Measurements from ENCODE around the gene CTSG. TPM values are rescaled to one million over a fixed set of nuclear protein-coding genes. Genes with fewer than 3 reads are reported as not detected.
"Not testable (repeated sequence)": the region's sequence is repeated elsewhere in the genome, so short reads cannot be mapped to it uniquely, and the experiment has no call there.

CTSG gene
- total and polyA plus RNA-seq, 4 donors, result 0.55 to 9.6 (median 3.5) TPM

DNA sequence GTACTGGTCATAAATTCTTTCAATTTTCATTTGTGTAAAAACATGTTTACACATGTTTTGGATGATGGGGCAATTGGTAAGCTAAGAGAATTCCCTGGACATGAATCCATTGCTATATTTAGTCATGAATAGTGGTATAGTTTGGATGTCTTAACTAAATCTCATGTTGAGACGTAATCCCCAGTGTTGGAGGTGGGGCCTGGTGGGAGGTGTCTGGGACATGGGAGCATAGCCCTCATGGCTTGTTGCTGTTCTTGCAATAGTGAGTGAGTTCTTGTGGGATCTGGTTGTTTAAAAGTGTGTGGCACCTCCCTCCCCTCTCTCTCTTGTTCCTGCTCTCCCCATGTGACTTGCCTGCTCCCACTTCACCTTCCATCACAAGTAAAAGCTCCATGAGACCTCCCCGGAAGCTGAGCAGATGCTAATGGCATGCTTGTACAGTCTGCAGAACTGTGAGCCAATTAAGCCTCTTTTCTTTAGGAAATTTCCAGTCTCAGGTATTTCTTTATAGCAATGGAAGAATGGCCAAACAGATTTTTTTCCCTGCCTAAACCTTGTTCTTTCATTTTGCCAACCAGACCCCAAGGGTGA lies 33.6 kb downstream of the CTSG start:
- ATAC-seq (ENCODE audit: insufficient read depth, low FRiP score), result no peak
- Histone ChIP-seq H3K27ac (ENCODE audit: low read depth in 1 of 2, low read length in 1 of 2) (no peak overlapping the region), H3K9ac (ENCODE audit: insufficient read depth in 1 of 2, low read length in 2 of 2) (no peak overlapping the region), H3K4me3 (no peak overlapping the region), H3K36me3 (ENCODE audit: control insufficient read depth in 4 of 4, insufficient read depth in 4 of 4, low read length in 4 of 4) (no peaks in the 10 kb centered on the region), H3K4me1 (ENCODE audit: control insufficient read depth in 5 of 5, insufficient read depth in 5 of 5, low read length in 5 of 5) (no peaks in the 10 kb centered on the region), H3K27me3 (ENCODE audit: control insufficient read depth in 3 of 3, insufficient read depth in 3 of 3, low read length in 2 of 3) (no peaks in the 10 kb centered on the region), H3K9me3 (ENCODE audit: control insufficient read depth in 4 of 4, insufficient read depth in 3 of 4, low read length in 3 of 4) (peaks cover 0 to 7% (median 0%) of the 10 kb centered on the region in 4 donors)
- DNase-seq, result no peak
- TF ChIP-seq, protein P1, sequence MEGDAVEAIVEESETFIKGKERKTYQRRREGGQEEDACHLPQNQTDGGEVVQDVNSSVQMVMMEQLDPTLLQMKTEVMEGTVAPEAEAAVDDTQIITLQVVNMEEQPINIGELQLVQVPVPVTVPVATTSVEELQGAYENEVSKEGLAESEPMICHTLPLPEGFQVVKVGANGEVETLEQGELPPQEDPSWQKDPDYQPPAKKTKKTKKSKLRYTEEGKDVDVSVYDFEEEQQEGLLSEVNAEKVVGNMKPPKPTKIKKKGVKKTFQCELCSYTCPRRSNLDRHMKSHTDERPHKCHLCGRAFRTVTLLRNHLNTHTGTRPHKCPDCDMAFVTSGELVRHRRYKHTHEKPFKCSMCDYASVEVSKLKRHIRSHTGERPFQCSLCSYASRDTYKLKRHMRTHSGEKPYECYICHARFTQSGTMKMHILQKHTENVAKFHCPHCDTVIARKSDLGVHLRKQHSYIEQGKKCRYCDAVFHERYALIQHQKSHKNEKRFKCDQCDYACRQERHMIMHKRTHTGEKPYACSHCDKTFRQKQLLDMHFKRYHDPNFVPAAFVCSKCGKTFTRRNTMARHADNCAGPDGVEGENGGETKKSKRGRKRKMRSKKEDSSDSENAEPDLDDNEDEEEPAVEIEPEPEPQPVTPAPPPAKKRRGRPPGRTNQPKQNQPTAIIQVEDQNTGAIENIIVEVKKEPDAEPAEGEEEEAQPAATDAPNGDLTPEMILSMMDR (IDR thresholded peaks at IDR 0.05; ENCODE audit: control extremely low read depth, extremely low read depth), result no peak
- 82 to 89% methylated on average over 2 of the region's 2 CpGs for WGBS, 2 donors

DNA sequence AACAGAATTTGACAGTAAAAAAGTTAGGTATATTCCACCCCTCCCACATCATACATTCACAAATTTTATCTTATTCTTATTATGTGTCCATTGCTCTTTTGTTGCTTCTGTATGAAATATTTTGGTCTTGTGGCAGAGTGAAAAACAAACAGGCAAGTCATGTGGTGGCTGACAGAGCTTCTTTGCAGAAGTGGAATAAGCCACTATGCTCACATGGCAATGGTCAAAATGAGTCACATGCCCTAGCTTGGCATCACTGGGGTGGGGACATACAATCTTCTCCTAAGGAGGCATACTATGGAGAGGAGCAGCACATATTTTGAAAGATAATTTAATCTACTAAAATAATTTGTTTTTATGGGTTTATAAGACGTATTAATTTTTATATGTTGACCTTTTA lies 40.3 kb downstream of the CTSG start:
- no peak for ATAC-seq (ENCODE audit: insufficient read depth, low FRiP score)
- Histone ChIP-seq H3K36me3 (ENCODE audit: control insufficient read depth in 4 of 4, insufficient read depth in 4 of 4, low read length in 4 of 4) (no peaks in the 10 kb centered on the region), H3K27ac (ENCODE audit: low read depth in 1 of 2, low read length in 1 of 2) (no peak overlapping the region), H3K4me3 (no peak overlapping the region), H3K27me3 (ENCODE audit: control insufficient read depth in 3 of 3, insufficient read depth in 3 of 3, low read length in 2 of 3) (no peaks in the 10 kb centered on the region), H3K9ac (ENCODE audit: insufficient read depth in 1 of 2, low read length in 2 of 2) (no peak overlapping the region), H3K9me3 (ENCODE audit: control insufficient read depth in 4 of 4, insufficient read depth in 3 of 4, low read length in 3 of 4) (peaks cover 0 to 2% (median 0%) of the 10 kb centered on the region in 4 donors), H3K4me1 (ENCODE audit: control insufficient read depth in 5 of 5, insufficient read depth in 5 of 5, low read length in 5 of 5) (no peaks in the 10 kb centered on the region)
- DNase-seq, result no peak
- TF ChIP-seq, protein P1 (IDR thresholded peaks at IDR 0.05; ENCODE audit: control extremely low read depth, extremely low read depth), result no peak
- 59 to 65% methylated on average over 1 of the region's 1 CpG for WGBS, 2 donors

DNA sequence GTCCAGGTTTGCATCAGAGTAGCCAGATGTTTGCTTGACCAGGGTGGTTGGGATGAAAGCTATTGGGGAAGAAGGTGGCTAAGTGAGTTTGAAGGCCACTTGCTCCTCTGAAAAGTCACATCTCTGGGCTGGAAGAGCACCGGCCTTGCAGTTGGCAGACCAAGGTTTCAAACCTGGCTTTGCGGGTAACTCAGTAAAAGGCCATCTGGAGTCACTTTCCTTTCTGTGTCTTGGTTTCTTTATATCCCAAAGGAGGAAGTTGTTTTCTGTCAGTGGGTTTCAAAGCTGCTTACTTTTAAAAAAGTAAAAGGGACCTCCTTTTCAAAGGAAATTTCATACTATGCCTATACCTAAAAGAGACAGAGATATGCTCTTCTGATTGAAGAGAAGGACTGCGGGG lies 41.8 kb downstream of the CTSG start:
- Histone ChIP-seq H3K4me1 (ENCODE audit: control insufficient read depth in 5 of 5, insufficient read depth in 5 of 5, low read length in 5 of 5) (no peaks in the 10 kb centered on the region), H3K9me3 (ENCODE audit: control insufficient read depth in 4 of 4, insufficient read depth in 3 of 4, low read length in 3 of 4) (peaks cover 0 to 2% (median 0%) of the 10 kb centered on the region in 4 donors), H3K9ac (ENCODE audit: insufficient read depth in 1 of 2, low read length in 2 of 2) (no peak overlapping the region), H3K36me3 (ENCODE audit: control insufficient read depth in 4 of 4, insufficient read depth in 4 of 4, low read length in 4 of 4) (no peaks in the 10 kb centered on the region), H3K27ac (ENCODE audit: low read depth in 1 of 2, low read length in 1 of 2) (no peak overlapping the region), H3K27me3 (ENCODE audit: control insufficient read depth in 3 of 3, insufficient read depth in 3 of 3, low read length in 2 of 3) (no peaks in the 10 kb centered on the region), H3K4me3 (no peak overlapping the region)
- TF ChIP-seq, protein P1 (IDR thresholded peaks at IDR 0.05; ENCODE audit: control extremely low read depth, extremely low read depth), result no peak
- ATAC-seq (ENCODE audit: insufficient read depth, low FRiP score), result no peak
- 46 to 65% methylated on average over 3 of the region's 3 CpGs for WGBS, 2 donors
- DNase-seq, result no peak

DNA sequence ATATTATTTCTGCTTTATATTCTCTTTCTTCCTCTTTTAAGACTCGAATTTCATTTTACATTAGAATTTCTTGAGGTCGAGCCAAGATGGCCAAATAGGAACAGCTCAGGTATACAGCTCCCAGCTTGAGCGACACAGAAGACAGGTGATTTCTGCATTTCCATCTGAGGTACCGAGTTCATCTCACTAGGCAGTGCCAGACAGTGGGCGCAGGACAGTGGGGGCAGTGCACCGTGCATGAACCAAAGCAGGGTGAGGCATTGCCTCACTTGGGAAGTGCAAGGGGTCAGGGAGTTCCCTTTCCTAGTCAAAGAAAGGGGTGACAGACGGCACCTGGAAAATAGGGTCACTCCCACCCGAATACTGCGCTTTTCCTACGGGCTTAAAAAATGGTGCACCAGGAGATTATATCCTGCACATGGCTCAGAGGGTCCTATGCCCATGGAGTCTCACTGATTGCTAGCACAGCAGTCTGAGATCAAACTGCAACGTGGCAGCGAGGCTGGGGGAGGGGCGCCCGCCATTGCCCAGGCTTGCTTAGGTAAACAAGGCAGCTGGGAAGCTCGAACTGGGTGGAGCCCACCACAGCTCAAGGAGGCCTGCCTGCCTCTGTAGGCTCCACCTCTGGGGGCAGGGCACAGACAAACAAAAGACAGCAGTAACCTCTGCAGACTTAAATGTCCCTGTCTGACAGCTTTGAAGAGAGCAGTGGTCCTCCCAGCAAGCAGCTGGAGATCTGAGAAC lies 50.0 kb downstream of the CTSG start:
- H3K9ac ChIP-seq (ENCODE audit: insufficient read depth in 1 of 2, low read length in 2 of 2); H3K4me3 ChIP-seq; H3K36me3 ChIP-seq (ENCODE audit: control insufficient read depth in 4 of 4, insufficient read depth in 4 of 4, low read length in 4 of 4); ATAC-seq (ENCODE audit: insufficient read depth, low FRiP score); H3K27ac ChIP-seq (ENCODE audit: low read depth in 1 of 2, low read length in 1 of 2); H3K4me1 ChIP-seq (ENCODE audit: control insufficient read depth in 5 of 5, insufficient read depth in 5 of 5, low read length in 5 of 5); DNase-seq; H3K9me3 ChIP-seq (ENCODE audit: control insufficient read depth in 4 of 4, insufficient read depth in 3 of 4, low read length in 3 of 4); H3K27me3 ChIP-seq (ENCODE audit: control insufficient read depth in 3 of 3, insufficient read depth in 3 of 3, low read length in 2 of 3): not testable (repeated sequence)
- 75 to 82% methylated on average over 15 of the region's 15 CpGs for WGBS, 2 donors

Other genes with a start within 250 kb of the CTSG start
- 10 to 100 TPM; 35.7 to 36.3 TPM for gene ADCY4, start 241.2 kb downstream of the CTSG start, total RNA-seq
- gene ADCY4, start 241.2 kb downstream of the CTSG start, polyA plus RNA-seq, result 10 to 100 TPM; 22.6 to 42.8 TPM
- gene RIPK3, start 236.3 kb downstream of the CTSG start, total RNA-seq, result 10 to 100 TPM in 1 of 2 donors, 1 to 10 TPM in 1; 6.4 to 26.0 TPM
- gene RIPK3, start 236.3 kb downstream of the CTSG start, polyA plus RNA-seq, result 10 to 100 TPM; 13.0 to 23.4 TPM
- gene NFATC4, start 208.1 kb downstream of the CTSG start, total RNA-seq, result 10 to 100 TPM; 38.2 to 38.6 TPM
- gene NFATC4, start 208.1 kb downstream of the CTSG start, polyA plus RNA-seq, result 10 to 100 TPM; 13.9 to 71.4 TPM
- gene NYNRIN, start 177.2 kb downstream of the CTSG start, total RNA-seq, result 10 to 100 TPM; 16.1 to 49.8 TPM
- gene NYNRIN, start 177.2 kb downstream of the CTSG start, polyA plus RNA-seq, result 1 to 10 TPM; 2.9 to 4.2 TPM
- gene CBLN3, start 146.6 kb downstream of the CTSG start, total RNA-seq, result 1 to 10 TPM; 1.7 to 4.9 TPM
- gene CBLN3, start 146.6 kb downstream of the CTSG start, polyA plus RNA-seq, result 1 to 10 TPM; 1.9 to 2.1 TPM
- 10 to 100 TPM; 48.1 to 60.2 TPM for gene KHNYN, start 146.3 kb downstream of the CTSG start, total RNA-seq
- gene KHNYN, start 146.3 kb downstream of the CTSG start, polyA plus RNA-seq, result 10 to 100 TPM; 27.0 to 34.1 TPM
- gene SDR39U1, start 133.5 kb downstream of the CTSG start, total RNA-seq, result 10 to 100 TPM; 19.5 to 57.1 TPM
- gene SDR39U1, start 133.5 kb downstream of the CTSG start, polyA plus RNA-seq, result 10 to 100 TPM; 48.5 to 63.9 TPM
- under 1 TPM in 1 of 2 donors, not detected in 1; 0.34 TPM for gene CMA1, start 68.0 kb downstream of the CTSG start, total RNA-seq
- not detected for gene CMA1, start 68.0 kb downstream of the CTSG start, polyA plus RNA-seq
- gene GZMH, start 33.4 kb upstream of the CTSG start, total RNA-seq, result 1 to 10 TPM in 1 of 2 donors, not detected in 1; 1.2 TPM
- 1 to 10 TPM; 2.9 to 3.1 TPM for gene GZMH, start 33.4 kb upstream of the CTSG start, polyA plus RNA-seq
- gene GZMB, start 57.9 kb upstream of the CTSG start, total RNA-seq, result 1 to 10 TPM; 2.2 to 5.1 TPM
- gene GZMB, start 57.9 kb upstream of the CTSG start, polyA plus RNA-seq, result 10 to 100 TPM in 1 of 2 donors, 1 to 10 TPM in 1; 6.0 to 15.7 TPM

All from lung (tissue), 12 donors.